Esophagus muscularis mucosa (tissue), 4 donors: ENCODE results near the gene CCDC148.

ENCODE experiments used
- CTCF ChIP-seq, 3 experiments: fragments of 200-600 bp in 2 of 3; fragments of 450-650 bp in 1 of 3; sonication (generic) in 2 of 3; IDR thresholded peaks; one replicate each; pipeline ENCODE4 v1.5.1; 2017 to 2019; ENCODE audit warnings: antibody characterized with exemption in 3 of 3, mild to moderate bottlenecking in 2 of 3, moderate library complexity in 1 of 3
- EP300 ChIP-seq: sonication (generic); formaldehyde crosslinking; IDR thresholded peaks from one replicate; pipeline ENCODE4 v1.6.1; 2017; ENCODE audit warnings: antibody characterized with exemption
- POLR2A ChIP-seq: fragments of 450-650 bp; IDR thresholded peaks from one replicate; pipeline ENCODE4 v1.6.1; 2017; ENCODE audit warnings: antibody characterized with exemption, moderate library complexity, mild to moderate bottlenecking, low read depth
- POLR2AphosphoS5 ChIP-seq, 2 donors: sonication (generic); formaldehyde crosslinking; IDR thresholded peaks; one replicate each; pipeline ENCODE4 v1.6.1; 2017; ENCODE audit warnings: antibody characterized with exemption in 2 of 2

GRCh38 chr2:158357122-158357521, 99.4 kb downstream of the CCDC148 start:
- TF ChIP-seq CTCF (IDR thresholded peaks at IDR 0.05), result no peak
- no peak for TF ChIP-seq EP300
- no peak for TF ChIP-seq POLR2AphosphoS5 (IDR thresholded peaks at IDR 0.05)
- no peak for TF ChIP-seq POLR2A
